ENCODE results near the gene GORASP1. TPM values are rescaled to one million over a fixed set of nuclear protein-coding genes. Genes with fewer than 3 reads are reported as not detected.

Gene GORASP1
- total and polyA plus RNA-seq, 2 of the 13 experiments (the other 11 are each of a cell fraction or from before 2014, with no cell fraction given) = 36.4 to 39.8 TPM

- TF ChIP-seq, protein P1, sequence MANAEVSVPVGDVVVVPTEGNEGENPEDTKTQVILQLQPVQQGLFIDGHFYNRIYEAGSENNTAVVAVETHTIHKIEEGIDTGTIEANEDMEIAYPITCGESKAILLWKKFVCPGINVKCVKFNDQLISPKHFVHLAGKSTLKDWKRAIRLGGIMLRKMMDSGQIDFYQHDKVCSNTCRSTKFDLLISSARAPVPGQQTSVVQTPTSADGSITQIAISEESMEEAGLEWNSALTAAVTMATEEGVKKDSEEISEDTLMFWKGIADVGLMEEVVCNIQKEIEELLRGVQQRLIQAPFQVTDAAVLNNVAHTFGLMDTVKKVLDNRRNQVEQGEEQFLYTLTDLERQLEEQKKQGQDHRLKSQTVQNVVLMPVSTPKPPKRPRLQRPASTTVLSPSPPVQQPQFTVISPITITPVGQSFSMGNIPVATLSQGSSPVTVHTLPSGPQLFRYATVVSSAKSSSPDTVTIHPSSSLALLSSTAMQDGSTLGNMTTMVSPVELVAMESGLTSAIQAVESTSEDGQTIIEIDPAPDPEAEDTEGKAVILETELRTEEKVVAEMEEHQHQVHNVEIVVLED (CRISPR knock-in tag; IDR thresholded peaks at IDR 0.05; ENCODE audit: borderline replicate concordance) = no peak
These were observed 53.7 kb downstream of the GORASP1 start (continued) for GRCh38 chr3:39053696-39054095.

GRCh38 chr3:39052583-39052982, 54.8 kb downstream of the GORASP1 start:
- H3K9me3 ChIP-seq (ENCODE audit: low read length) = no peaks in the 10 kb centered on the region
- H3K36me3 ChIP-seq (replicated peaks in 1 of 2; ENCODE audit: control insufficient read depth in 1 of 2, insufficient read depth in 2 of 2, low read length in 2 of 2) = no peaks in the 10 kb centered on the region
- no peaks in the 10 kb centered on the region; a peak in 2 of 5 replicates for H3K27me3 ChIP-seq (ENCODE audit: control insufficient read depth in 1 of 2, insufficient read depth in 2 of 2, low read length in 2 of 2)
- ChIA-PET CTCF (ENCODE audit: low intra/inter-chr PET ratio, low total read pairs) (no interaction called here), POLR2A (no interaction called here)
- BruUV-seq (replicated peaks) = no TSS peak
- peaks cover 50% of the 10 kb centered on the region for H3K79me2 ChIP-seq (ENCODE audit: insufficient read depth, low read length)
- no peak for DNase-seq (ENCODE audit: low spot score)
- 1% methylated on average over 11 of the region's 11 CpGs for WGBS (ENCODE audit: low lambda C conversion rate)
- intact Hi-C loops (cut with micrococcal nuclease; ENCODE audit: unreplicated experiment) (no loop called here), in situ Hi-C loops (cut with HindIII; ENCODE audit: extremely low pct_ligation_motif_present, low pct_unique_long_range_greater_than_20kb) (no loop called here)
- peak overlapping the region; percentile 84 for H3K27ac ChIP-seq (ENCODE audit: extremely low read length, insufficient read depth, low read length)
- peak overlapping the region; percentile 74 to 95 (median 86) for H3K4me3 ChIP-seq (replicated peaks in 1 of 3; ENCODE audit: insufficient read depth in 1 of 3, low read depth in 2 of 3, low read length in 3 of 3)
- ATAC-seq = no peak
- no peak overlapping the region for H2AFZ ChIP-seq (ENCODE audit: low read length)
- H3K9ac ChIP-seq (ENCODE audit: insufficient read depth, low read depth, low read length) = peak overlapping the region; percentile 86
- peaks cover 26% of the 10 kb centered on the region for H3K4me1 ChIP-seq (ENCODE audit: insufficient read depth, low read length)
- H4K20me1 ChIP-seq (ENCODE audit: insufficient read depth, low read length) = no peaks in the 10 kb centered on the region
- H3K4me2 ChIP-seq (ENCODE audit: low read depth, low read length) = peak overlapping the region; percentile 82
- no peak for FAIRE-seq
- TF ChIP-seq STAG1 (CRISPR knock-in tag; IDR thresholded peaks at IDR 0.05) (no peak), SP4 (CRISPR knock-in tag; IDR thresholded peaks at IDR 0.05) (no peak), IRF1 (CRISPR knock-in tag; IDR thresholded peaks at IDR 0.05; ENCODE audit: low read depth) (no peak), THAP9 (CRISPR knock-in tag; IDR thresholded peaks at IDR 0.05; ENCODE audit: borderline replicate concordance) (no peak), TAF15 (IDR thresholded peaks at IDR 0.05; ENCODE audit: low read depth, low read length, poor library complexity, severe bottlenecking) (no peak), NFAT5 (CRISPR knock-in tag; IDR thresholded peaks at IDR 0.05) (no peak)
- TF ChIP-seq, protein P2, sequence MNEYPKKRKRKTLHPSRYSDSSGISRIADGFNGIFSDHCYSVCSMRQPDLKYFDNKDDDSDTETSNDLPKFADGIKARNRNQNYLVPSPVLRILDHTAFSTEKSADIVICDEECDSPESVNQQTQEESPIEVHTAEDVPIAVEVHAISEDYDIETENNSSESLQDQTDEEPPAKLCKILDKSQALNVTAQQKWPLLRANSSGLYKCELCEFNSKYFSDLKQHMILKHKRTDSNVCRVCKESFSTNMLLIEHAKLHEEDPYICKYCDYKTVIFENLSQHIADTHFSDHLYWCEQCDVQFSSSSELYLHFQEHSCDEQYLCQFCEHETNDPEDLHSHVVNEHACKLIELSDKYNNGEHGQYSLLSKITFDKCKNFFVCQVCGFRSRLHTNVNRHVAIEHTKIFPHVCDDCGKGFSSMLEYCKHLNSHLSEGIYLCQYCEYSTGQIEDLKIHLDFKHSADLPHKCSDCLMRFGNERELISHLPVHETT (CRISPR knock-in tag; conservative IDR thresholded peaks at IDR 0.05) = no peak
- TF ChIP-seq, protein P3, sequence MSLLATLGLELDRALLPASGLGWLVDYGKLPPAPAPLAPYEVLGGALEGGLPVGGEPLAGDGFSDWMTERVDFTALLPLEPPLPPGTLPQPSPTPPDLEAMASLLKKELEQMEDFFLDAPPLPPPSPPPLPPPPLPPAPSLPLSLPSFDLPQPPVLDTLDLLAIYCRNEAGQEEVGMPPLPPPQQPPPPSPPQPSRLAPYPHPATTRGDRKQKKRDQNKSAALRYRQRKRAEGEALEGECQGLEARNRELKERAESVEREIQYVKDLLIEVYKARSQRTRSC (CRISPR knock-in tag; IDR thresholded peaks at IDR 0.05; ENCODE audit: low read depth) = no peak
